IMR-90 (cell line): ENCODE data around the gene GK. TPM values are rescaled to one million over a fixed set of nuclear protein-coding genes. Genes with fewer than 3 reads are reported as not detected.

Experiments used
- ATAC-seq: fragments of 200-7000 bp; cut with Tn5 transposase; 2 replicates; pipeline ENCODE4 v1.9.1; 2020; ENCODE audit warnings: low read depth, mild to moderate bottlenecking, moderate library complexity
- BruUV-seq: library from RNA; stranded (reverse); fragments of 400-500 nt; replicated peaks from 2 replicates; lab custom pipeline; 2021; lab: Mats Ljungman, UMichigan
- CTCF ChIA-PET: fragments of 300-600 bp; formaldehyde crosslinking; extraction: SDS; loops from one replicate; lab custom pipeline; 2021; ENCODE audit warnings: antibody characterized with exemption; lab: Yijun Ruan, JAX
- POLR2A ChIA-PET: fragments of 300-600 bp; sonication (Branson Sonifier 250); formaldehyde crosslinking; loops from one replicate; lab custom pipeline; 2022; ENCODE audit warnings: antibody characterized with exemption; ENCODE audit not compliant: unreplicated experiment; lab: Charles Lee
- DNase-seq: peaks from one replicate; pipeline ENCODE4 v3.0.0; 2013
- H2AFZ ChIP-seq: replicated peaks from 2 replicates; pipeline ENCODE3; 2013; ENCODE audit warnings: low read length, mild to moderate bottlenecking; ENCODE audit not compliant: poor library complexity
- H2AK5ac ChIP-seq: 2 replicates; pipeline ENCODE4 v1.6.1; 2013; ENCODE audit warnings: low read depth, low read length, inconsistent platforms
- H2AK9ac ChIP-seq: replicated peaks from 2 replicates; pipeline ENCODE3; 2013; ENCODE audit warnings: mild to moderate bottlenecking, low read depth, low read length, moderate library complexity; ENCODE audit not compliant: poor library complexity
- H2BK120ac ChIP-seq: 2 replicates; pipeline ENCODE4 v1.6.1; 2013; ENCODE audit warnings: low read depth, low read length, inconsistent platforms
- H2BK15ac ChIP-seq: 3 replicates; pipeline ENCODE4 v1.6.1; 2013; ENCODE audit warnings: low read depth, low read length, inconsistent platforms
- H2BK20ac ChIP-seq: 2 replicates; pipeline ENCODE4 v1.6.1; 2013; ENCODE audit warnings: low read depth, mild to moderate bottlenecking, inconsistent platforms, low read length, moderate library complexity
- H2BK5ac ChIP-seq: 2 replicates; pipeline ENCODE4 v1.6.1; 2013; ENCODE audit warnings: mild to moderate bottlenecking, low read depth, low read length, inconsistent platforms; ENCODE audit not compliant: poor library complexity, severe bottlenecking
- H3K14ac ChIP-seq: replicated peaks from 2 replicates; pipeline ENCODE4 v1.6.1; 2013; ENCODE audit warnings: low read depth, low read length, inconsistent platforms
- H3K18ac ChIP-seq: 2 replicates; pipeline ENCODE4 v1.6.1; 2013; ENCODE audit warnings: low read depth, low read length, control low read depth
- H3K23ac ChIP-seq: 2 replicates; pipeline ENCODE4 v1.6.1; 2013; ENCODE audit warnings: low read depth, low read length, inconsistent platforms
- H3K27ac ChIP-seq: 2 replicates; pipeline ENCODE4 v1.5.1; 2013; ENCODE audit warnings: mild to moderate bottlenecking, control low read depth, low read length; ENCODE audit not compliant: insufficient read depth
- H3K27me3 ChIP-seq: 2 replicates; pipeline ENCODE4 v1.6.1; 2013; ENCODE audit warnings: low read length; ENCODE audit not compliant: control insufficient read depth, insufficient read depth
- H3K36me3 ChIP-seq: 2 replicates; pipeline ENCODE4 v1.6.1; 2013; ENCODE audit warnings: low read length, mixed read lengths; ENCODE audit not compliant: control insufficient read depth, insufficient read depth
- H3K4ac ChIP-seq: 2 replicates; pipeline ENCODE4 v1.6.1; 2013; ENCODE audit warnings: low read depth, low read length, inconsistent platforms
- H3K4me1 ChIP-seq: 2 replicates; pipeline ENCODE4 v1.6.1; 2013; ENCODE audit warnings: low read length, mixed read lengths; ENCODE audit not compliant: control insufficient read depth, insufficient read depth
- H3K4me2 ChIP-seq: 2 replicates; pipeline ENCODE4 v1.6.1; 2013; ENCODE audit warnings: low read depth, mild to moderate bottlenecking, control low read depth, low read length, moderate library complexity
- H3K4me3 ChIP-seq: 2 replicates; pipeline ENCODE4 v1.5.1; 2013; ENCODE audit warnings: low read depth, mild to moderate bottlenecking, control low read depth, low read length, moderate library complexity; ENCODE audit not compliant: insufficient read depth
- H3K56ac ChIP-seq: 2 replicates; pipeline ENCODE4 v1.6.1; 2013; ENCODE audit warnings: low read length, inconsistent platforms; ENCODE audit not compliant: insufficient read depth; ENCODE audit errors: extremely low read depth
- H3K79me1 ChIP-seq, 2 experiments: 2 replicates each; pipeline ENCODE4 v1.6.1; 2013; ENCODE audit warnings: low read length in 2 of 2, inconsistent platforms in 1 of 2, low read depth in 1 of 2
- H3K9ac ChIP-seq: 2 replicates; pipeline ENCODE4 v1.6.1; 2013; ENCODE audit warnings: low read depth, low read length, control low read depth
- H3K9me1 ChIP-seq: 2 replicates; pipeline ENCODE4 v1.6.1; 2013; ENCODE audit warnings: low read length, inconsistent platforms; ENCODE audit not compliant: insufficient read depth
- H3K9me3 ChIP-seq: 2 replicates; pipeline ENCODE4 v1.6.1; 2013; ENCODE audit warnings: low read length; ENCODE audit not compliant: control insufficient read depth, insufficient read depth
- H4K20me1 ChIP-seq: 2 replicates; pipeline ENCODE4 v1.6.1; 2013; ENCODE audit warnings: low read length, inconsistent platforms; ENCODE audit not compliant: insufficient read depth
- H4K5ac ChIP-seq: 2 replicates; pipeline ENCODE4 v1.6.1; 2013; ENCODE audit warnings: mild to moderate bottlenecking, low read depth, low read length, control low read depth
- H4K8ac ChIP-seq, 2 experiments: 2 replicates each; pipeline ENCODE4 v1.6.1; 2013; ENCODE audit warnings: low read depth in 2 of 2, low read length in 2 of 2, control low read depth in 1 of 2, inconsistent platforms in 1 of 2
- H4K91ac ChIP-seq: 2 replicates; pipeline ENCODE4 v1.6.1; 2013; ENCODE audit warnings: low read depth, low read length, inconsistent platforms; ENCODE audit not compliant: insufficient read depth
- BHLHE40 ChIP-seq: fragments of 150-350 bp; IDR thresholded peaks from 2 replicates; pipeline ENCODE4 v1.6.1; 2016; ENCODE audit warnings: mild to moderate bottlenecking, low read depth, low read length
- CEBPB ChIP-seq: IDR thresholded peaks from 2 replicates; pipeline ENCODE4 v1.6.1; 2012; ENCODE audit warnings: low read depth, low read length, improper control_type of control experiment
- CTCF ChIP-seq: conservative IDR thresholded peaks from 2 replicates; pipeline ENCODE4 v1.5.1; 2012; ENCODE audit warnings: mild to moderate bottlenecking, low read depth, low read length, improper control_type of control experiment
- MAFK ChIP-seq: IDR thresholded peaks from 2 replicates; pipeline ENCODE4 v1.6.1; 2012; ENCODE audit warnings: low read depth, low read length, improper control_type of control experiment
- MAZ ChIP-seq: IDR thresholded peaks from 2 replicates; pipeline ENCODE4 v1.6.1; 2012; ENCODE audit warnings: low read depth, mild to moderate bottlenecking, low read length, improper control_type of control experiment, moderate library complexity, borderline replicate concordance
- NFE2L2 ChIP-seq: fragments of 150-350 bp; IDR thresholded peaks from 2 replicates; pipeline ENCODE4 v1.6.1; 2016; ENCODE audit warnings: low read depth, mild to moderate bottlenecking, low read length
- POLR2A ChIP-seq: IDR thresholded peaks from 2 replicates; pipeline ENCODE4 v1.6.1; 2012; ENCODE audit warnings: mild to moderate bottlenecking, low read depth, low read length
- RFX5 ChIP-seq: IDR thresholded peaks from 2 replicates; pipeline ENCODE4 v1.8.0; 2012; ENCODE audit warnings: low read depth, mild to moderate bottlenecking, low read length, moderate library complexity
- SMC3 ChIP-seq: fragments of 150-350 bp; IDR thresholded peaks from 2 replicates; pipeline ENCODE4 v1.6.1; 2016; ENCODE audit warnings: low read depth, mild to moderate bottlenecking, antibody characterized with exemption, low read length, moderate library complexity
- USF2 ChIP-seq: fragments of 150-350 bp; IDR thresholded peaks from 2 replicates; pipeline ENCODE4 v1.6.1; 2017; ENCODE audit warnings: mild to moderate bottlenecking, antibody characterized with exemption, low read length, low read depth
- WGBS, 2 experiments: methylation state at CpG; one replicate each; pipeline versions ENCODE4 v1.1.5 to v1.1.7; 2013; ENCODE audit warnings: missing lambda C conversion rate in 2 of 2; ENCODE audit not compliant: insufficient read length in 1 of 2; ENCODE audit errors: extremely low coverage in 2 of 2; 5-methylcytosine and 5-hydroxymethylcytosine counted together
- dilution Hi-C: fragments of 300-500 bp; cut with HindIII; formaldehyde crosslinking; loops from one replicate; pipeline ENCODE4 v1.14.3; 2018; ENCODE audit warnings: low sequenced_read_pairs; ENCODE audit not compliant: unreplicated experiment
- in situ Hi-C: fragments of 300-500 bp; cut with MboI; formaldehyde crosslinking; loops from 3 replicates; pipeline ENCODE4 v1.14.3; 2019; ENCODE audit warnings: low sequenced_read_pairs, inconsistent platforms, mixed read lengths
- intact Hi-C: fragments of 100-400 bp; cut with micrococcal nuclease; formaldehyde crosslinking; loops from 2 replicates; pipeline ENCODE4 v1.10.0; 2022
- polyA plus RNA-seq, 3 experiments: library from polyadenylated mRNA; depleted of rRNA; stranded (reverse); fragments of >200 nt; gene quantifications; 2 replicates each; pipeline ENCODE4 v1.2.3, GENCODE V29; 2012; ENCODE audit warnings: low replicate concordance in 1 of 3
- total RNA-seq: library from RNA; depleted of rRNA; stranded (reverse); fragments of >200 nt; gene quantifications from 2 replicates; pipeline ENCODE4 v1.2.3, GENCODE V29; 2012

The GK gene
- total and polyA plus RNA-seq, 2 of the 4 experiments (the other 2 are of a cell fraction) = 7.6 to 9.3 TPM

- in situ Hi-C loops (no loop called here), dilution Hi-C loops (no loop called here), intact Hi-C loops (no loop called here)
- H4K91ac ChIP-seq = no peak overlapping the region
- H3K27me3 ChIP-seq = no peaks in the 10 kb centered on the region
- 50% methylated on average over 1 of the region's 5 CpGs; no CpG with 5 or more reads in 1 of the 2 experiments for WGBS, 2 experiments
- H4K8ac ChIP-seq = no peak overlapping the region
- no peak overlapping the region for H4K5ac ChIP-seq
- no peaks in the 10 kb centered on the region for H3K9me3 ChIP-seq
- H3K4ac ChIP-seq = no peak overlapping the region
- H3K56ac ChIP-seq = no peak overlapping the region
- no peak overlapping the region for H3K14ac ChIP-seq
- no peak overlapping the region for H2AK5ac ChIP-seq
- no peaks in the 10 kb centered on the region for H3K79me1 ChIP-seq
- H3K4me3 ChIP-seq = no peak overlapping the region
- BruUV-seq = no TSS peak
- no peak overlapping the region for H2BK5ac ChIP-seq
- H2BK120ac ChIP-seq = no peak overlapping the region
- POLR2A ChIA-PET = no interaction called here
- no peak overlapping the region for H2BK15ac ChIP-seq
- H3K4me2 ChIP-seq = no peak overlapping the region
- no peak overlapping the region for H2AFZ ChIP-seq
- CTCF ChIA-PET = no interaction called here
- H3K18ac ChIP-seq = no peak overlapping the region
- no peak for TF ChIP-seq NFE2L2
- no peak for TF ChIP-seq CEBPB
- no peak for TF ChIP-seq MAFK
- TF ChIP-seq MAZ = no peak
- no peak for TF ChIP-seq CTCF
- no peak for TF ChIP-seq SMC3
- TF ChIP-seq BHLHE40 = no peak
- no peak for TF ChIP-seq USF2
- TF ChIP-seq RFX5 = no peak
- TF ChIP-seq POLR2A = no peak
- no peak overlapping the region for H2AK9ac ChIP-seq
- DNase-seq (no peak), ATAC-seq (no peak)
- H2BK20ac ChIP-seq = no peak overlapping the region
- H3K27ac ChIP-seq = no peak overlapping the region
- no peak overlapping the region for H3K9ac ChIP-seq
- peaks cover 2% of the 10 kb centered on the region; the same call in 1 of the 2 replicates for H3K4me1 ChIP-seq
- H3K23ac ChIP-seq = no peak overlapping the region
- H3K36me3 ChIP-seq = no peaks in the 10 kb centered on the region
- no peaks in the 10 kb centered on the region for H4K20me1 ChIP-seq
- H3K9me1 ChIP-seq = no peaks in the 10 kb centered on the region; the same call in 1 of the 2 replicates
Observed at GRCh38 chrX:30613721-30614120, 39.5 kb upstream of the GK start.
